ENCODE data around the gene INSM1. TPM values are rescaled to one million over a fixed set of nuclear protein-coding genes. Genes with fewer than 3 reads are reported as not detected.
A peak's percentile ranks its signal among the peaks of the same experiment; 100 is the strongest.

The INSM1 gene, protein sequence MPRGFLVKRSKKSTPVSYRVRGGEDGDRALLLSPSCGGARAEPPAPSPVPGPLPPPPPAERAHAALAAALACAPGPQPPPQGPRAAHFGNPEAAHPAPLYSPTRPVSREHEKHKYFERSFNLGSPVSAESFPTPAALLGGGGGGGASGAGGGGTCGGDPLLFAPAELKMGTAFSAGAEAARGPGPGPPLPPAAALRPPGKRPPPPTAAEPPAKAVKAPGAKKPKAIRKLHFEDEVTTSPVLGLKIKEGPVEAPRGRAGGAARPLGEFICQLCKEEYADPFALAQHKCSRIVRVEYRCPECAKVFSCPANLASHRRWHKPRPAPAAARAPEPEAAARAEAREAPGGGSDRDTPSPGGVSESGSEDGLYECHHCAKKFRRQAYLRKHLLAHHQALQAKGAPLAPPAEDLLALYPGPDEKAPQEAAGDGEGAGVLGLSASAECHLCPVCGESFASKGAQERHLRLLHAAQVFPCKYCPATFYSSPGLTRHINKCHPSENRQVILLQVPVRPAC
- total RNA-seq (2021): 3.3 to 4.4 TPM (median 3.6 TPM) in 3 replicates
- percentile 63 among the genes with signal in this experiment for Bru-seq, nascent RNA
- long read RNA-seq, experiment 1, transcript INSM1-201 (1 exons, 2,829 nt): major isoform, 24 of 24 reads
- long read RNA-seq, experiment 1, partial matches to known transcripts: 0 of 24 reads
- long read RNA-seq, experiment 1, other reads (novel, unspliced or antisense): 0 of 24 reads
- long read RNA-seq, experiment 2, partial matches to known transcripts: 0 of 3 reads
- long read RNA-seq, experiment 2, other reads (novel, unspliced or antisense): 0 of 3 reads
- long read RNA-seq, experiment 3: 0 reads

DNA sequence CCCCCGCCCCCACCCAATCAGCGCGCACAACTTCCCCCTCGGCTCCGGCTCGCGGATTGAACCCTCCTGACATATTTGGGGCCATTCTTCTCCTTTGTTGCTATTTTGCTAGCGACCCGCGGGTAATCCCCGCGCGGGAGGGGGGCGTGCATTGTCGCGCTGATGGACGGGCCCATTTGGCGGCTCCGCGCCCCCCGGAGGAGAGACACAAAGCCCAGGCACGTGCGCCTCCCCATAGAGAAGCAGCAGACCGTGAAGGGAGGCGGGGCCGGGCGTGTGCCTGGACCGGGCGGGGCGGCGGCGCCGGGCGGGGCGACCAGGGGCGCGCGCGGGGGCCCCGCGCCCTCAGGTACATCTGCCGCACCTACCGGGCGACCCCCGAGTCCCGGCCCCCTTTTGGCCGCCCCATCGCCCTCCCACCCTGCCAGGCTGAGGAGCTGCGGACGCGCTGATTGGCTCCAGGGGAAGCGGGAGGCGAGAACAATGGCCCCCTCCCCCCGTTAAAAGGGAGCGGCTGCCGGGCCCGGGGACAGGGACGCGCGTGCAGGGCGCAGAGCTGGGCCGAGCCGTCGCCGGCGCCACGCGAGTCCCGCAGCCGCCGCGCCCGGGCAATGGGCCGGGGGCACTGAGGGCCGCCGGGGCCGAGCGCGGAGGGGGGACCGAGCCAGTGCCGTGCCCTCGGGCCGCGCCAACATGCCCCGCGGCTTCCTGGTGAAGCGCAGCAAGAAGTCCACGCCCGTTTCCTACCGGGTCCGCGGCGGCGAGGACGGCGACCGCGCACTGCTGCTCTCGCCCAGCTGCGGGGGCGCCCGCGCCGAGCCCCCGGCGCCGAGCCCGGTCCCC lies at the start of gene INSM1:
Gene INSM1, plus strand, starts transcription at position 530 of the 843 bp plus-strand sequence. Its CDS starts 164 bp downstream, at position 694.
- Mint-ChIP-seq H3K27me3 (ENCODE audit: low read depth) (peaks cover 83% of the 10 kb centered on the region), H3K9me3 (no peaks in the 10 kb centered on the region), H3K4me3 (peak within 1 kb of the TSS; percentile 81), H3K36me3 (no peaks in the 10 kb centered on the region), H3K4me1 (peaks cover 43% of the 10 kb centered on the region), H3K27ac (peak within 1 kb of the TSS; percentile 88)
- POLR2A ChIA-PET: no interaction called here
- no peak for TF ChIP-seq ZNF138 (CRISPR knock-in tag; conservative IDR thresholded peaks at IDR 0.05)
- TF ChIP-seq CBFB (CRISPR knock-in tag; IDR thresholded peaks at IDR 0.05; ENCODE audit: low read depth): no peak
- TF ChIP-seq, protein P1, sequence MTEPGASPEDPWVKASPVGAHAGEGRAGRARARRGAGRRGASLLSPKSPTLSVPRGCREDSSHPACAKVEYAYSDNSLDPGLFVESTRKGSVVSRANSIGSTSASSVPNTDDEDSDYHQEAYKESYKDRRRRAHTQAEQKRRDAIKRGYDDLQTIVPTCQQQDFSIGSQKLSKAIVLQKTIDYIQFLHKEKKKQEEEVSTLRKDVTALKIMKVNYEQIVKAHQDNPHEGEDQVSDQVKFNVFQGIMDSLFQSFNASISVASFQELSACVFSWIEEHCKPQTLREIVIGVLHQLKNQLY (CRISPR knock-in tag; IDR thresholded peaks at IDR 0.05): no peak
- TF ChIP-seq, protein P2, sequence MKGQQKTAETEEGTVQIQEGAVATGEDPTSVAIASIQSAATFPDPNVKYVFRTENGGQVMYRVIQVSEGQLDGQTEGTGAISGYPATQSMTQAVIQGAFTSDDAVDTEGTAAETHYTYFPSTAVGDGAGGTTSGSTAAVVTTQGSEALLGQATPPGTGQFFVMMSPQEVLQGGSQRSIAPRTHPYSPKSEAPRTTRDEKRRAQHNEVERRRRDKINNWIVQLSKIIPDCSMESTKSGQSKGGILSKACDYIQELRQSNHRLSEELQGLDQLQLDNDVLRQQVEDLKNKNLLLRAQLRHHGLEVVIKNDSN (CRISPR knock-in tag; IDR thresholded peaks at IDR 0.05): peak; percentile 56; the same call in 1 of the 2 replicates
- TF ChIP-seq, protein P3, sequence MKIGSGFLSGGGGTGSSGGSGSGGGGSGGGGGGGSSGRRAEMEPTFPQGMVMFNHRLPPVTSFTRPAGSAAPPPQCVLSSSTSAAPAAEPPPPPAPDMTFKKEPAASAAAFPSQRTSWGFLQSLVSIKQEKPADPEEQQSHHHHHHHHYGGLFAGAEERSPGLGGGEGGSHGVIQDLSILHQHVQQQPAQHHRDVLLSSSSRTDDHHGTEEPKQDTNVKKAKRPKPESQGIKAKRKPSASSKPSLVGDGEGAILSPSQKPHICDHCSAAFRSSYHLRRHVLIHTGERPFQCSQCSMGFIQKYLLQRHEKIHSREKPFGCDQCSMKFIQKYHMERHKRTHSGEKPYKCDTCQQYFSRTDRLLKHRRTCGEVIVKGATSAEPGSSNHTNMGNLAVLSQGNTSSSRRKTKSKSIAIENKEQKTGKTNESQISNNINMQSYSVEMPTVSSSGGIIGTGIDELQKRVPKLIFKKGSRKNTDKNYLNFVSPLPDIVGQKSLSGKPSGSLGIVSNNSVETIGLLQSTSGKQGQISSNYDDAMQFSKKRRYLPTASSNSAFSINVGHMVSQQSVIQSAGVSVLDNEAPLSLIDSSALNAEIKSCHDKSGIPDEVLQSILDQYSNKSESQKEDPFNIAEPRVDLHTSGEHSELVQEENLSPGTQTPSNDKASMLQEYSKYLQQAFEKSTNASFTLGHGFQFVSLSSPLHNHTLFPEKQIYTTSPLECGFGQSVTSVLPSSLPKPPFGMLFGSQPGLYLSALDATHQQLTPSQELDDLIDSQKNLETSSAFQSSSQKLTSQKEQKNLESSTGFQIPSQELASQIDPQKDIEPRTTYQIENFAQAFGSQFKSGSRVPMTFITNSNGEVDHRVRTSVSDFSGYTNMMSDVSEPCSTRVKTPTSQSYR (CRISPR knock-in tag; IDR thresholded peaks at IDR 0.05): no peak
- no peak for TF ChIP-seq RORB (CRISPR knock-in tag; IDR thresholded peaks at IDR 0.05)
- TF ChIP-seq, protein P4, sequence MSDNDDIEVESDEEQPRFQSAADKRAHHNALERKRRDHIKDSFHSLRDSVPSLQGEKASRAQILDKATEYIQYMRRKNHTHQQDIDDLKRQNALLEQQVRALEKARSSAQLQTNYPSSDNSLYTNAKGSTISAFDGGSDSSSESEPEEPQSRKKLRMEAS (CRISPR knock-in tag; IDR thresholded peaks at IDR 0.05): 0 out of 2 replicates have a peak, but pooled peaks have one; percentile 64
- no peak for TF ChIP-seq NR3C1 (CRISPR knock-in tag; conservative IDR thresholded peaks at IDR 0.05; ENCODE audit: low read depth)
- TF ChIP-seq, protein P5, sequence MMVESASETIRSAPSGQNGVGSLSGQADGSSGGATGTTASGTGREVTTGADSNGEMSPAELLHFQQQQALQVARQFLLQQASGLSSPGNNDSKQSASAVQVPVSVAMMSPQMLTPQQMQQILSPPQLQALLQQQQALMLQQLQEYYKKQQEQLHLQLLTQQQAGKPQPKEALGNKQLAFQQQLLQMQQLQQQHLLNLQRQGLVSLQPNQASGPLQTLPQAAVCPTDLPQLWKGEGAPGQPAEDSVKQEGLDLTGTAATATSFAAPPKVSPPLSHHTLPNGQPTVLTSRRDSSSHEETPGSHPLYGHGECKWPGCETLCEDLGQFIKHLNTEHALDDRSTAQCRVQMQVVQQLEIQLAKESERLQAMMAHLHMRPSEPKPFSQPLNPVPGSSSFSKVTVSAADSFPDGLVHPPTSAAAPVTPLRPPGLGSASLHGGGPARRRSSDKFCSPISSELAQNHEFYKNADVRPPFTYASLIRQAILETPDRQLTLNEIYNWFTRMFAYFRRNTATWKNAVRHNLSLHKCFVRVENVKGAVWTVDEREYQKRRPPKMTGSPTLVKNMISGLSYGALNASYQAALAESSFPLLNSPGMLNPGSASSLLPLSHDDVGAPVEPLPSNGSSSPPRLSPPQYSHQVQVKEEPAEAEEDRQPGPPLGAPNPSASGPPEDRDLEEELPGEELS (CRISPR knock-in tag; IDR thresholded peaks at IDR 0.05): peak; percentile 71
- 0 out of 2 replicates have a peak, but pooled peaks have one; percentile 21 for TF ChIP-seq SP1 (CRISPR knock-in tag; conservative IDR thresholded peaks at IDR 0.05)
- no peak for TF ChIP-seq ETV6 (CRISPR knock-in tag; IDR thresholded peaks at IDR 0.05)
- TF ChIP-seq JAZF1 (CRISPR knock-in tag; IDR thresholded peaks at IDR 0.05): no peak
- TF ChIP-seq KAT7 (CRISPR knock-in tag; IDR thresholded peaks at IDR 0.05; ENCODE audit: borderline replicate concordance): 0 out of 2 replicates have a peak, but pooled peaks have one; percentile 45
- TF ChIP-seq, protein P6, sequence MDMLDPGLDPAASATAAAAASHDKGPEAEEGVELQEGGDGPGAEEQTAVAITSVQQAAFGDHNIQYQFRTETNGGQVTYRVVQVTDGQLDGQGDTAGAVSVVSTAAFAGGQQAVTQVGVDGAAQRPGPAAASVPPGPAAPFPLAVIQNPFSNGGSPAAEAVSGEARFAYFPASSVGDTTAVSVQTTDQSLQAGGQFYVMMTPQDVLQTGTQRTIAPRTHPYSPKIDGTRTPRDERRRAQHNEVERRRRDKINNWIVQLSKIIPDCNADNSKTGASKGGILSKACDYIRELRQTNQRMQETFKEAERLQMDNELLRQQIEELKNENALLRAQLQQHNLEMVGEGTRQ (CRISPR knock-in tag; IDR thresholded peaks at IDR 0.05): peak; percentile 56
- TF ChIP-seq ESRRA (CRISPR knock-in tag; IDR thresholded peaks at IDR 0.05; ENCODE audit: borderline replicate concordance): no peak
- TF ChIP-seq PRRX2 (CRISPR knock-in tag; IDR thresholded peaks at IDR 0.05): no peak
- no peak for TF ChIP-seq TEAD4 (CRISPR knock-in tag; IDR thresholded peaks at IDR 0.05)
- TF ChIP-seq, protein P7, sequence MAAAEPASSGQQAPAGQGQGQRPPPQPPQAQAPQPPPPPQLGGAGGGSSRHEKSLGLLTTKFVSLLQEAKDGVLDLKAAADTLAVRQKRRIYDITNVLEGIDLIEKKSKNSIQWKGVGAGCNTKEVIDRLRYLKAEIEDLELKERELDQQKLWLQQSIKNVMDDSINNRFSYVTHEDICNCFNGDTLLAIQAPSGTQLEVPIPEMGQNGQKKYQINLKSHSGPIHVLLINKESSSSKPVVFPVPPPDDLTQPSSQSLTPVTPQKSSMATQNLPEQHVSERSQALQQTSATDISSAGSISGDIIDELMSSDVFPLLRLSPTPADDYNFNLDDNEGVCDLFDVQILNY (CRISPR knock-in tag; IDR thresholded peaks at IDR 0.05): no peak
- TF ChIP-seq, protein P8, sequence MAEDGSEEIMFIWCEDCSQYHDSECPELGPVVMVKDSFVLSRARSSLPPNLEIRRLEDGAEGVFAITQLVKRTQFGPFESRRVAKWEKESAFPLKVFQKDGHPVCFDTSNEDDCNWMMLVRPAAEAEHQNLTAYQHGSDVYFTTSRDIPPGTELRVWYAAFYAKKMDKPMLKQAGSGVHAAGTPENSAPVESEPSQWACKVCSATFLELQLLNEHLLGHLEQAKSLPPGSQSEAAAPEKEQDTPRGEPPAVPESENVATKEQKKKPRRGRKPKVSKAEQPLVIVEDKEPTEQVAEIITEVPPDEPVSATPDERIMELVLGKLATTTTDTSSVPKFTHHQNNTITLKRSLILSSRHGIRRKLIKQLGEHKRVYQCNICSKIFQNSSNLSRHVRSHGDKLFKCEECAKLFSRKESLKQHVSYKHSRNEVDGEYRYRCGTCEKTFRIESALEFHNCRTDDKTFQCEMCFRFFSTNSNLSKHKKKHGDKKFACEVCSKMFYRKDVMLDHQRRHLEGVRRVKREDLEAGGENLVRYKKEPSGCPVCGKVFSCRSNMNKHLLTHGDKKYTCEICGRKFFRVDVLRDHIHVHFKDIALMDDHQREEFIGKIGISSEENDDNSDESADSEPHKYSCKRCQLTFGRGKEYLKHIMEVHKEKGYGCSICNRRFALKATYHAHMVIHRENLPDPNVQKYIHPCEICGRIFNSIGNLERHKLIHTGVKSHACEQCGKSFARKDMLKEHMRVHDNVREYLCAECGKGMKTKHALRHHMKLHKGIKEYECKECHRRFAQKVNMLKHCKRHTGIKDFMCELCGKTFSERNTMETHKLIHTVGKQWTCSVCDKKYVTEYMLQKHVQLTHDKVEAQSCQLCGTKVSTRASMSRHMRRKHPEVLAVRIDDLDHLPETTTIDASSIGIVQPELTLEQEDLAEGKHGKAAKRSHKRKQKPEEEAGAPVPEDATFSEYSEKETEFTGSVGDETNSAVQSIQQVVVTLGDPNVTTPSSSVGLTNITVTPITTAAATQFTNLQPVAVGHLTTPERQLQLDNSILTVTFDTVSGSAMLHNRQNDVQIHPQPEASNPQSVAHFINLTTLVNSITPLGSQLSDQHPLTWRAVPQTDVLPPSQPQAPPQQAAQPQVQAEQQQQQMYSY (CRISPR knock-in tag; IDR thresholded peaks at IDR 0.05): no peak
- DNase-seq (ENCODE audit: low spot score) (peak; percentile 76), ATAC-seq (peak; percentile 17)
- CTCF ChIA-PET: interaction anchor here (1.0 to 1.8 kb wide), 3 partner anchors 226 to 238 kb away, joined by 3 to 6 read pairs (median 4); no protein-coding TSS in a partner anchor

All from WTC11 (cell line).